CD14-positive monocyte (primary cell): Measurements from ENCODE around the gene LAMB1. TPM values are rescaled to one million over a fixed set of nuclear protein-coding genes. Genes with fewer than 3 reads are reported as not detected.

Experiments
- DNase-seq, 3 donors: peaks; one replicate each; pipeline ENCODE4 v3.0.0-alpha.2; 2011 to 2022
- H2AFZ ChIP-seq: 2 replicates; pipeline ENCODE4 v1.6.0; 2012; ENCODE audit warnings: mild to moderate bottlenecking, low read depth, low read length, inconsistent platforms; ENCODE audit not compliant: insufficient read depth, poor library complexity, severe bottlenecking
- H3K27ac ChIP-seq, 2 donors: 1 replicate in 1 of 2; 2 replicates in 1 of 2; pipeline ENCODE4 v1.5.1; 2012 to 2013; ENCODE audit warnings: low read length in 2 of 2, control low read depth in 1 of 2, inconsistent platforms in 1 of 2, low read depth in 1 of 2, mild to moderate bottlenecking in 1 of 2
- H3K27me3 ChIP-seq, 2 donors: one replicate each; pipeline versions ENCODE4 v1.6.0 to v1.6.1; 2011 to 2013; ENCODE audit warnings: low read length in 2 of 2; ENCODE audit not compliant: control insufficient read depth in 2 of 2, insufficient read depth in 2 of 2
- H3K36me3 ChIP-seq, 2 donors: replicated peaks in 1 of 2; 1 replicate in 1 of 2; 2 replicates in 1 of 2; pipeline versions ENCODE4 v1.5.1 to v1.6.1; 2012 to 2013; ENCODE audit warnings: low read length in 2 of 2, control low read depth in 1 of 2, inconsistent platforms in 1 of 2, mild to moderate bottlenecking in 1 of 2; ENCODE audit not compliant: insufficient read depth in 2 of 2, control insufficient read depth in 1 of 2
- H3K4me1 ChIP-seq, 2 donors: 1 replicate in 1 of 2; 2 replicates in 1 of 2; pipeline versions ENCODE4 v1.5.1 to v1.6.1; 2012 to 2013; ENCODE audit warnings: low read length in 2 of 2, control low read depth in 1 of 2, inconsistent platforms in 1 of 2, mild to moderate bottlenecking in 1 of 2, moderate library complexity in 1 of 2; ENCODE audit not compliant: insufficient read depth in 2 of 2, control insufficient read depth in 1 of 2
- H3K4me2 ChIP-seq: replicated peaks from 2 replicates; pipeline ENCODE3; 2012; ENCODE audit warnings: low read length, moderate library complexity, mild to moderate bottlenecking; ENCODE audit not compliant: poor library complexity, severe bottlenecking; ENCODE audit errors: extremely low read depth
- H3K4me3 ChIP-seq, 3 experiments: fragments of 200-600 bp in 1 of 3; sonication (generic) in 1 of 3; replicated peaks in 1 of 3; 1 replicate in 2 of 3; 2 replicates in 1 of 3; pipeline ENCODE4 v1.5.1; 2011 to 2013; ENCODE audit warnings: low read length in 3 of 3, mild to moderate bottlenecking in 3 of 3, control low read depth in 2 of 3, low read depth in 2 of 3, inconsistent platforms in 1 of 3, moderate library complexity in 1 of 3
- H3K79me2 ChIP-seq: 2 replicates; pipeline ENCODE4 v1.6.0; 2012; ENCODE audit warnings: mild to moderate bottlenecking, control low read depth, inconsistent platforms, low read length, moderate library complexity; ENCODE audit not compliant: insufficient read depth
- H3K9ac ChIP-seq: 2 replicates; pipeline ENCODE4 v1.6.0; 2017; ENCODE audit warnings: low read length, mild to moderate bottlenecking; ENCODE audit not compliant: insufficient read depth, poor library complexity, severe bottlenecking
- H3K9me3 ChIP-seq, 2 donors: replicated peaks in 1 of 2; 1 replicate in 1 of 2; 2 replicates in 1 of 2; pipeline versions ENCODE4 v1.5.1 to v1.6.1; 2012 to 2013; ENCODE audit warnings: low read length in 2 of 2, control low read depth in 1 of 2; ENCODE audit not compliant: control insufficient read depth in 1 of 2, insufficient read depth in 1 of 2
- H4K20me1 ChIP-seq: 2 replicates; pipeline ENCODE4 v1.6.0; 2012; ENCODE audit warnings: mild to moderate bottlenecking, low read length, control low read depth, moderate library complexity; ENCODE audit not compliant: insufficient read depth
- H3K27ac Mint-ChIP-seq, 7 donors: one replicate each; pipeline ENCODE4 v1.8.0; 2020; ENCODE audit warnings: mild to moderate bottlenecking in 7 of 7, mixed read lengths in 7 of 7, moderate library complexity in 6 of 7, inconsistent platforms in 2 of 7
- H3K27me3 Mint-ChIP-seq, 3 donors: one replicate each; pipeline ENCODE4 v1.8.0; 2021 to 2022; ENCODE audit warnings: low read depth in 3 of 3, mild to moderate bottlenecking in 3 of 3, mixed read lengths in 3 of 3, moderate library complexity in 3 of 3, inconsistent platforms in 1 of 3
- H3K36me3 Mint-ChIP-seq, 2 donors: one replicate each; pipeline ENCODE4 v1.8.0; 2020; ENCODE audit warnings: mixed read lengths in 2 of 2, inconsistent platforms in 1 of 2, mild to moderate bottlenecking in 1 of 2
- H3K4me1 Mint-ChIP-seq: one replicate; pipeline ENCODE4 v1.8.0; 2020; ENCODE audit warnings: mild to moderate bottlenecking, mixed read lengths
- H3K4me3 Mint-ChIP-seq, 2 donors: one replicate each; pipeline ENCODE4 v1.8.0; 2020; ENCODE audit warnings: mild to moderate bottlenecking in 2 of 2, mixed read lengths in 2 of 2, moderate library complexity in 1 of 2
- H3K9me3 Mint-ChIP-seq, 7 donors: one replicate each; pipeline ENCODE4 v1.8.0; 2020 to 2022; ENCODE audit warnings: mixed read lengths in 7 of 7, mild to moderate bottlenecking in 6 of 7, moderate library complexity in 6 of 7, inconsistent platforms in 2 of 7
- WGBS: methylation state at CpG from one replicate; pipeline ENCODE4 v1.1.5; 2013; ENCODE audit warnings: missing lambda C conversion rate; ENCODE audit not compliant: insufficient coverage; 5-methylcytosine and 5-hydroxymethylcytosine counted together
- intact Hi-C, 2 donors: fragments of 100-400 bp; cut with micrococcal nuclease; formaldehyde crosslinking; loops; one replicate each; pipeline versions ENCODE4 v1.15.0 to v1.15.1; 2023
- polyA plus RNA-seq, 3 donors: library from polyadenylated mRNA; depleted of rRNA in 1 of 3; unstranded in 2 of 3; stranded (reverse) in 1 of 3; fragments of 300-500 nt in 2 of 3; fragments of >200 nt in 1 of 3; fragmentation: Illumina TruSeq in 2 of 3; gene quantifications; 1 replicate in 2 of 3; 2 replicates in 1 of 3; pipeline ENCODE4 v1.2.3, GENCODE V29; 2012 to 2021
- TF ChIP-seq, protein P1 (sequence below): fragments of 200-600 bp; IDR thresholded peaks from one replicate; pipeline ENCODE4 v1.8.0; 2022; ENCODE audit warnings: antibody characterized with exemption, mild to moderate bottlenecking

The LAMB1 gene
- polyA plus RNA-seq, 3 donors, result 0.42 TPM; not detected in 2

DNA sequence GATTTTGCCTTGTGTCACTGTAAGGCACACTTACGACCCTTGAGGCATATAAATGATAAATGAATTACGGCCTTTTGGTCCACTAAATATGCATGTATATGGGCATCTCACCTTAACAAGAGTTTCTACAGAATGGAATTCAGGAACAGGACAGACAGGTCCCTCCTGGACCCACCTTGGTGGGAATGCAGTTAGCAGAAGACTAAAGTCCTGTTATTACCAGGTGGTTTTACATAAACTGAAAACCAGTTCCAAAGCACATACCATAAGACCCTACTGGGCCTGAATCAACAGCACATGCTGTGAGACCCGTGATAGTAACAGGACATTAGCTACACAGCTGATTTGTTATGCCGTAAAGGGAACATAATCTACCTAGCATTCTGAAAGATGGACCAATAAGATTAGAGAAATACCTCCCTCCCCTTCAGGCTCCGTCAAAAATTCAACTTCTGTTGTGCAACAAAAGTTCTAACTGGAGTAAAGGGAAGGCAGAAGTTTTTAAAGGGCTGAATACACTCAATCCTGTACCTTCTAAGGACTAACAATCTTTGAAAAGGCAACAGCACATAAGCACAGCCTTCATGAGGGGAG lies 24.0 kb downstream of the LAMB1 start:
- peaks cover 0 to 4% (median 0%) of the 10 kb centered on the region in 3 donors for H3K27me3 Mint-ChIP-seq
- H3K4me3 ChIP-seq, result no peak overlapping the region
- no peaks in the 10 kb centered on the region for H3K9me3 ChIP-seq
- TF ChIP-seq, protein P1, sequence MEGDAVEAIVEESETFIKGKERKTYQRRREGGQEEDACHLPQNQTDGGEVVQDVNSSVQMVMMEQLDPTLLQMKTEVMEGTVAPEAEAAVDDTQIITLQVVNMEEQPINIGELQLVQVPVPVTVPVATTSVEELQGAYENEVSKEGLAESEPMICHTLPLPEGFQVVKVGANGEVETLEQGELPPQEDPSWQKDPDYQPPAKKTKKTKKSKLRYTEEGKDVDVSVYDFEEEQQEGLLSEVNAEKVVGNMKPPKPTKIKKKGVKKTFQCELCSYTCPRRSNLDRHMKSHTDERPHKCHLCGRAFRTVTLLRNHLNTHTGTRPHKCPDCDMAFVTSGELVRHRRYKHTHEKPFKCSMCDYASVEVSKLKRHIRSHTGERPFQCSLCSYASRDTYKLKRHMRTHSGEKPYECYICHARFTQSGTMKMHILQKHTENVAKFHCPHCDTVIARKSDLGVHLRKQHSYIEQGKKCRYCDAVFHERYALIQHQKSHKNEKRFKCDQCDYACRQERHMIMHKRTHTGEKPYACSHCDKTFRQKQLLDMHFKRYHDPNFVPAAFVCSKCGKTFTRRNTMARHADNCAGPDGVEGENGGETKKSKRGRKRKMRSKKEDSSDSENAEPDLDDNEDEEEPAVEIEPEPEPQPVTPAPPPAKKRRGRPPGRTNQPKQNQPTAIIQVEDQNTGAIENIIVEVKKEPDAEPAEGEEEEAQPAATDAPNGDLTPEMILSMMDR, result no peak
- no peaks in the 10 kb centered on the region for H3K4me1 Mint-ChIP-seq
- no peaks in the 10 kb centered on the region for H3K79me2 ChIP-seq
- H3K27ac Mint-ChIP-seq, result no peak overlapping the region
- no CpG with 5 or more reads among the region's 5 CpGs for WGBS
- no peak overlapping the region for H3K4me2 ChIP-seq
- DNase-seq, result no peak
- intact Hi-C loops, result no loop called here
- no peaks in the 10 kb centered on the region for H3K27me3 ChIP-seq
- H4K20me1 ChIP-seq, result no peaks in the 10 kb centered on the region
- no peak overlapping the region for H2AFZ ChIP-seq
- H3K4me1 ChIP-seq, result no peaks in the 10 kb centered on the region
- H3K27ac ChIP-seq, result no peak overlapping the region
- H3K9me3 Mint-ChIP-seq, result peaks cover 0 to 3% (median 0%) of the 10 kb centered on the region in 7 donors
- H3K36me3 ChIP-seq, result no peaks in the 10 kb centered on the region
- no peak overlapping the region for H3K4me3 Mint-ChIP-seq
- H3K36me3 Mint-ChIP-seq, result no peaks in the 10 kb centered on the region
- no peak overlapping the region for H3K9ac ChIP-seq

DNA sequence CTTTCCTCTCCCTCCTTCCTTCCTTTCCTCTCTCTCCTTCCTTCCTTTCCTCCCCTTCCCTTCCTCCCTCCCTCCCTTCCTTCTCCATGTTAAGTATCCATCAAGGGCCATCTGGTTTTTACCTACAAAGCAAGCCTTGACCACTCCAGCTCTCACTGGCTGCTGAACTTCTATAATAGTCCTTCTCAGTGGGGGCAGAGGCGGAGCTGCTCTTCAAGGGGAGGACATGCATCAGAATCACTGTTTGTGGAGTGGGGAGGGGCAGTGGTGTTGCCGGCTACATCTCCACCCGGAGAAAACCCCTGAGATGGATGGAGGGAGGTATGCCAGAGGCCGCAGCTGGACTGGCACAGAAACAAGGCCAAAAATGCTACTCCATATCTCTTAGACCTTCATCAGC lies 25.9 kb downstream of the LAMB1 start:
- Mint-ChIP-seq H3K36me3 (no peaks in the 10 kb centered on the region), H3K4me1 (no peaks in the 10 kb centered on the region), H3K9me3 (peaks cover 0 to 3% (median 0%) of the 10 kb centered on the region in 7 donors), H3K27ac (no peak overlapping the region), H3K27me3 (peaks cover 0 to 4% (median 0%) of the 10 kb centered on the region in 3 donors), H3K4me3 (no peak overlapping the region)
- no peak overlapping the region for H3K4me2 ChIP-seq
- no peaks in the 10 kb centered on the region for H3K9me3 ChIP-seq
- H3K4me1 ChIP-seq, result no peaks in the 10 kb centered on the region
- no peaks in the 10 kb centered on the region for H3K36me3 ChIP-seq
- DNase-seq, result no peak
- H4K20me1 ChIP-seq, result no peaks in the 10 kb centered on the region
- no peaks in the 10 kb centered on the region for H3K27me3 ChIP-seq
- no peak overlapping the region for H3K9ac ChIP-seq
- no peak overlapping the region for H3K4me3 ChIP-seq
- H2AFZ ChIP-seq, result no peak overlapping the region
- no peak overlapping the region for H3K27ac ChIP-seq
- TF ChIP-seq, protein P1, result no peak
- H3K79me2 ChIP-seq, result no peaks in the 10 kb centered on the region
- WGBS, result no CpG with 5 or more reads among the region's 4 CpGs
- intact Hi-C loops, result no loop called here
